ENCODE results near the gene TBL1X. TPM values are rescaled to one million over a fixed set of nuclear protein-coding genes. Genes with fewer than 3 reads are reported as not detected.

The TBL1X gene
- total and polyA plus RNA-seq, 2 experiments from 2014 or later, result 8.7 to 26.9 TPM

GRCh38 chrX:9758021-9758638 lies 293.3 kb downstream of the TBL1X start:
- Mint-ChIP-seq H3K9me3 (no peaks in the 10 kb centered on the region), H3K4me1 (peaks cover 4% of the 10 kb centered on the region; the same call in 2 of the 3 replicates), H3K36me3 (ENCODE audit: low read depth) (peaks cover 6% of the 10 kb centered on the region), H3K27me3 (ENCODE audit: insufficient read depth, low read depth, poor library complexity) (peaks cover 4% of the 10 kb centered on the region), H3K27ac (no peak overlapping the region), H3K4me3 (no peak overlapping the region)
- Histone ChIP-seq H3K9me2 (ENCODE audit: insufficient read depth) (no peaks in the 10 kb centered on the region), H3K4me3 (no peak overlapping the region), H4K20me1 (replicated peaks; ENCODE audit: insufficient read depth) (no peaks in the 10 kb centered on the region), H3K79me2 (replicated peaks; ENCODE audit: insufficient read depth) (no peaks in the 10 kb centered on the region), H3K27me3 (ENCODE audit: insufficient read depth) (no peaks in the 10 kb centered on the region), H2AFZ (no peak overlapping the region), H3K4me2 (no peak overlapping the region), H3K36me3 (ENCODE audit: insufficient read depth) (no peaks in the 10 kb centered on the region), H3K27ac (ENCODE audit: low read depth) (no peak overlapping the region), H3F3A (replicated peaks; ENCODE audit: low read depth) (no peaks in the 10 kb centered on the region), H3K4me1 (ENCODE audit: insufficient read depth) (no peaks in the 10 kb centered on the region)
- DNase-seq (ENCODE audit: low spot score), result no peak
- ATAC-seq, result no peak
- TF ChIP-seq NANOG (IDR thresholded peaks at IDR 0.05; ENCODE audit: borderline replicate concordance) (no peak), EZH2 (IDR thresholded peaks at IDR 0.05; ENCODE audit: low read depth, unreplicated experiment) (no peak), ZNF462 (CRISPR knock-in tag; IDR thresholded peaks at IDR 0.05) (no peak), REST (IDR thresholded peaks at IDR 0.05; ENCODE audit: unreplicated experiment) (no peak), ETS1 (IDR thresholded peaks at IDR 0.05) (no peak), STAT1 (IDR thresholded peaks at IDR 0.05; ENCODE audit: unreplicated experiment) (no peak), CREB1 (CRISPR knock-in tag; IDR thresholded peaks at IDR 0.05; ENCODE audit: low read depth) (no peak), POLR2AphosphoS5 (IDR thresholded peaks at IDR 0.05; ENCODE audit: low read depth) (no peak)

Measured in GM23338 (cell line).